OCI-LY7 (cell line): ENCODE data around the gene KRTAP12-2. TPM values are rescaled to one million over a fixed set of nuclear protein-coding genes. Genes with fewer than 3 reads are reported as not detected.
"Not testable (repeated sequence)": the region's sequence is repeated elsewhere in the genome, so short reads cannot be mapped to it uniquely, and the experiment has no call there.

Source experiments
- BruUV-seq: library from RNA; stranded (reverse); fragments of 400-500 nt; replicated peaks from 2 replicates; lab custom pipeline; 2021; lab: Mats Ljungman, UMichigan
- CTCF ChIA-PET: fragments of 300-600 bp; sonication (Branson Sonifier 250); formaldehyde crosslinking; loops from one replicate; lab custom pipeline; 2022; ENCODE audit warnings: antibody characterized with exemption; ENCODE audit not compliant: unreplicated experiment; lab: Charles Lee
- POLR2A ChIA-PET: fragments of 300-600 bp; sonication (Branson Sonifier 250); formaldehyde crosslinking; loops from one replicate; lab custom pipeline; 2022; ENCODE audit warnings: antibody characterized with exemption; lab: Charles Lee
- DNase-seq: peaks from one replicate; pipeline ENCODE4 v3.0.0-alpha.2; 2015; ENCODE audit warnings: low spot score
- H2AFZ ChIP-seq: fragments of 200-600 bp; sonication (generic), shearing (Covaris generic); 2 replicates; pipeline ENCODE4 v1.6.1; 2014; ENCODE audit warnings: mild to moderate bottlenecking, antibody characterized with exemption, low read length, moderate library complexity
- H3K27ac ChIP-seq: fragments of 200-600 bp; sonication (generic); 2 replicates; pipeline ENCODE4 v1.5.1; 2014; ENCODE audit warnings: mixed run types, low read depth, mild to moderate bottlenecking, moderate library complexity, low read length, inconsistent platforms; ENCODE audit not compliant: poor library complexity, severe bottlenecking
- H3K36me3 ChIP-seq: fragments of 200-600 bp; sonication (generic); 2 replicates; pipeline ENCODE4 v1.6.1; 2014; ENCODE audit warnings: mild to moderate bottlenecking, antibody characterized with exemption, low read length, moderate library complexity, mixed read lengths; ENCODE audit not compliant: insufficient read depth
- H3K4me1 ChIP-seq: fragments of 200-600 bp; sonication (generic); 2 replicates; pipeline ENCODE4 v1.5.1; 2014; ENCODE audit warnings: mild to moderate bottlenecking, low read length; ENCODE audit not compliant: insufficient read depth, poor library complexity, severe bottlenecking
- H3K4me2 ChIP-seq: fragments of 200-600 bp; sonication (generic); 2 replicates; pipeline ENCODE4 v1.6.1; 2014; ENCODE audit warnings: mild to moderate bottlenecking, low read length
- H3K4me3 ChIP-seq: fragments of 200-600 bp; sonication (generic); 2 replicates; pipeline ENCODE4 v1.5.1; 2014; ENCODE audit warnings: mild to moderate bottlenecking, low read depth, low read length; ENCODE audit not compliant: poor library complexity, severe bottlenecking
- H3K79me2 ChIP-seq: fragments of 200-600 bp; sonication (generic); 2 replicates; pipeline ENCODE4 v1.6.1; 2016; ENCODE audit warnings: low read depth, mild to moderate bottlenecking, low read length, moderate library complexity, mixed read lengths; ENCODE audit not compliant: insufficient read depth
- H3K9me2 ChIP-seq: fragments of 200-600 bp; sonication (generic); 2 replicates; pipeline ENCODE4 v1.6.1; 2016; ENCODE audit warnings: mild to moderate bottlenecking, low read length, mixed read lengths; ENCODE audit not compliant: insufficient read depth
- H3K9me3 ChIP-seq: fragments of 200-600 bp; sonication (generic); 2 replicates; pipeline ENCODE4 v1.6.1; 2014; ENCODE audit warnings: mild to moderate bottlenecking, mixed run types, low read length, mixed read lengths
- H4K20me1 ChIP-seq: fragments of 200-600 bp; sonication (generic); 2 replicates; pipeline ENCODE4 v1.6.1; 2014; ENCODE audit warnings: mild to moderate bottlenecking, antibody characterized with exemption, low read length, moderate library complexity, mixed read lengths; ENCODE audit not compliant: insufficient read depth
- CTCF ChIP-seq: fragments of 200-600 bp; sonication (generic); conservative IDR thresholded peaks from 2 replicates; pipeline ENCODE4 v1.5.1; 2014; ENCODE audit warnings: mild to moderate bottlenecking, antibody characterized with exemption, low read length, moderate library complexity, mixed read lengths
- EZH2phosphoT487 ChIP-seq: fragments of 200-600 bp; sonication (generic); IDR thresholded peaks from 2 replicates; pipeline ENCODE4 v1.6.1; 2018; ENCODE audit warnings: low read depth, borderline replicate concordance, mild to moderate bottlenecking, mixed run types, antibody characterized with exemption, low read length, moderate library complexity, mixed read lengths
- intact Hi-C: fragments of 100-400 bp; cut with micrococcal nuclease; formaldehyde crosslinking; loops from one replicate; pipeline ENCODE4 v1.10.0; 2022; ENCODE audit not compliant: unreplicated experiment
- total RNA-seq, 2 experiments: library from RNA; depleted of rRNA in 1 of 2; stranded (reverse); fragments of >200 nt in 1 of 2; shearing (Covaris generic) in 1 of 2; gene quantifications; 2 replicates each; pipeline ENCODE4 v1.2.3, GENCODE V29; 2014 to 2022

KRTAP12-2 gene
- total RNA-seq, 2 experiments from 2014 or later = not detected

GRCh38 chr21:44686000-44686781 is 19.5 kb upstream of the KRTAP12-2 start:
- Histone ChIP-seq H3K9me3 (no peaks in the 10 kb centered on the region), H3K4me1 (no peaks in the 10 kb centered on the region), H3K4me2 (no peak overlapping the region), H2AFZ (no peak overlapping the region), H3K36me3 (no peaks in the 10 kb centered on the region), H3K27ac (no peak overlapping the region), H3K9me2 (no peaks in the 10 kb centered on the region), H4K20me1 (no peaks in the 10 kb centered on the region), H3K4me3 (no peak overlapping the region), H3K79me2 (no peaks in the 10 kb centered on the region)
- no peak for DNase-seq
- CTCF ChIA-PET = no interaction called here
- POLR2A ChIA-PET = no interaction called here
- TF ChIP-seq EZH2phosphoT487 (no peak), CTCF (no peak)
- intact Hi-C loops = no loop called here
- BruUV-seq = no TSS peak

- H3K4me1 ChIP-seq, H3K4me2 ChIP-seq, intact Hi-C loops, H3K9me2 ChIP-seq, H4K20me1 ChIP-seq, CTCF ChIA-PET, H3K9me3 ChIP-seq, POLR2A ChIA-PET, H3K4me3 ChIP-seq, BruUV-seq, H3K27ac ChIP-seq, H2AFZ ChIP-seq, H3K36me3 ChIP-seq, H3K79me2 ChIP-seq, DNase-seq: not testable (repeated sequence)
Observed at GRCh38 chr21:44685050-44685449, 18.3 kb upstream of the KRTAP12-2 start.

- Histone ChIP-seq H3K9me3 (no peaks in the 10 kb centered on the region), H3K36me3 (no peaks in the 10 kb centered on the region), H3K27ac (no peak overlapping the region), H3K4me2 (no peak overlapping the region), H3K9me2 (no peaks in the 10 kb centered on the region), H4K20me1 (no peaks in the 10 kb centered on the region), H3K79me2 (no peaks in the 10 kb centered on the region), H2AFZ (no peak overlapping the region), H3K4me3 (no peak overlapping the region), H3K4me1 (no peaks in the 10 kb centered on the region)
- intact Hi-C loops = no loop called here
- no TSS peak for BruUV-seq
- ChIA-PET POLR2A (no interaction called here), CTCF (no interaction called here)
- no peak for DNase-seq
- no peak for TF ChIP-seq EZH2phosphoT487
Observed at GRCh38 chr21:44684483-44684882, 17.8 kb upstream of the KRTAP12-2 start.
